NCI-H2196 (cell line): ENCODE results near the gene ITFG2.
"Not testable (repeated sequence)": the region's sequence is repeated elsewhere in the genome, so short reads cannot be mapped to it uniquely, and the experiment has no call there.

Source experiments
- DNase-seq: peaks from one replicate; lab custom pipeline; 2025; ENCODE audit not compliant: unreplicated experiment; lab: John Stamatoyannopoulos, UW

The ITFG2 gene

DNA sequence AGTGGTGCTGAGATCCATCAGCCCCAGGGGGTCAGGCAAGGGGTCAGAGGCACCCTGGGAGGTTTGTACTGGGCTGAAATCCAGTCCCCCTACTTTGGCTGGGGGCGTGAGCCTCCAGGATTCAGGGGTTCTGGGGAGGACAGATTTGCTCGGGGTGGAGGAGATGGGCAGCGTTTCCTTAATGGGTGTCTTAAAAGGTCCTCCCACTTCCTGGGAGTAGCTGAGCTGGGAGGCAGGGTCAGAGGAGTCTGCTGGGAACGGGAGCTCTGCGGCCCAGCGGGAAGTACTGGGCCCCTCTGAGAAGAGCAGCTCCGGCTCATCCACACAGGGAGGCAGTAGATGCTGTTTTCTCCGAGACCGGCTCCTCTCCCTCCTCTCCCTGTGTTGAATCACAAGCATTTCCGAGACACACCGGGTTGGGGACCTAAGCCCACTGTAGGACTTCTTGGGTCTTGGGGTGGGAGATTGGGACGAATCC, 46.5 kb downstream of the ITFG2 start:
- DNase-seq, result no peak

DNA sequence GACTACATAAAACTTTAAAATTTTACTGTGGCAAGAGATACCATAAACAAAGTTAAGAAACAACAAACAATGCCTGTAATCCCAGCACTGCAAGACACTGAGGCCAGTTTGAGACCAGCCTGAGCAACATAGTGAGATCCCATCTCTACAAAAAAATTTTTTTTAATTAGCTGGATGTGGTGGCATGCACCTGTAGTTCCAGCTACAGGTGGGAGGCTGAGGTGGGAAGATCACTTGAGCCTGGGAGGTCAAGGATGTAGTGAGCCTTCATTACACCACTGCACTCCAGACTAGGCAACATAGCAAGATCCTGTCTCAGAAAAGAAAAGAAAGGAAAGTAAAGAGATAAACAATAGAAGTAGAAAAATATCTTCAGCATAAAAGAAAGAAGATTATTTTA, 47.7 kb downstream of the ITFG2 start:
- DNase-seq, result no peak

DNA sequence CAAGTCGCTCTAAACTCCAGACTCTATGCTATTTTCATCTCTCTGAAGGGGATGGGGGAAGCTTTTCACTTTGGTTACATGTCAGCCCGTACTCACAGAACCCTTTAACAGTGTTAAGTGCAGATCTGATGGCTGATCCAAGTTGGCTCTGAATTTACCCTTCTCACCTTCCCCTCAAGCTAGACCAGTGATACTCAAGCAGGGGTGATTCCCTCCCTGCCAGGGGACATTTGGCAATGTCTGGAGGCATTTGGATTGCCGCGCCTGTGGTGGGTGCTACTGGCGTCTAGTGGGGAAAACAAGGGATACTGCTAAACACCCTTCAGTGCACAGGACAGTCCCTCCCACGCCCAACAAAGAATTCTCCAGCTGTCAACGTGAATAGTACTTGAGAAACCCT, 50.4 kb downstream of the ITFG2 start:
- DNase-seq, result no peak

DNA sequence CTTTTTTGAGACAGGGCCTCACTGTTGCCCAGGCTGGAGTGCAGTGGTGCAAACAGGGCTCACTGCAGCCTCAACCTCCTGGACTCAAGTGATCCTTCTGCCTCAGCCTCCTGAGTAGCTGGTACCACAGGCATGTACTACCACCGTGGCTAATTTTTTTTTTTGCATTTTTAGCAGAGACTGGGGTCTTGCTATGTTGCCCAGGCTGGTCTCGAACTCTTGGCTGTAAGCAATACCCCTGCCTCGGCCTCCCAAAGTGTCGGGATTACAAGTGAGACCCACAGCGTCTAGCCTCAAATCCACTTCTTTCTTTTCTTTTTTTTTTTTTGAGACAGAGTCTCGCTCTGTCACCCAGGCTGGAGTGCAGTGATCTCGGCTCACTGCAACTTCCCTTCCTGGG, 50.9 kb downstream of the ITFG2 start:
- not testable (repeated sequence) for DNase-seq

DNA sequence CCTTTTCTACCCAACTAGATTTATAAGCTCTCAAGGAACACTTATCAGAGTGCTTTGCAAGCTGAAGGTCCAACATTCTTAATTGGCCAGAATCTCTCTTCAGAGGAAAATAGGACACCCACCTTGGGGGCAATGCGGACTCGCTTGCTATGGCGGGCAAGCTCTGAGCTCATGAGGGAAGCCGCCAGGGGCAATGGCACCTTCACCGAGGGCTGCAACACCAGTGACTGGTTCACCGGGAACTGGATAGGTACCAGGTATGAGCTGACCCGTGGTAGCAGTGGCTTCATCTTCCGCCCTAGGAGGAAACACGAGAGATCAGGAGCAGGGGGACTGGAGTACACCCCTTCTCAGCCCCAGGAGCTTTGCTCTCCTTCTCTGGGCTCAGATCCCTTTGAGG, 51.7 kb downstream of the ITFG2 start:
- no peak for DNase-seq

DNA sequence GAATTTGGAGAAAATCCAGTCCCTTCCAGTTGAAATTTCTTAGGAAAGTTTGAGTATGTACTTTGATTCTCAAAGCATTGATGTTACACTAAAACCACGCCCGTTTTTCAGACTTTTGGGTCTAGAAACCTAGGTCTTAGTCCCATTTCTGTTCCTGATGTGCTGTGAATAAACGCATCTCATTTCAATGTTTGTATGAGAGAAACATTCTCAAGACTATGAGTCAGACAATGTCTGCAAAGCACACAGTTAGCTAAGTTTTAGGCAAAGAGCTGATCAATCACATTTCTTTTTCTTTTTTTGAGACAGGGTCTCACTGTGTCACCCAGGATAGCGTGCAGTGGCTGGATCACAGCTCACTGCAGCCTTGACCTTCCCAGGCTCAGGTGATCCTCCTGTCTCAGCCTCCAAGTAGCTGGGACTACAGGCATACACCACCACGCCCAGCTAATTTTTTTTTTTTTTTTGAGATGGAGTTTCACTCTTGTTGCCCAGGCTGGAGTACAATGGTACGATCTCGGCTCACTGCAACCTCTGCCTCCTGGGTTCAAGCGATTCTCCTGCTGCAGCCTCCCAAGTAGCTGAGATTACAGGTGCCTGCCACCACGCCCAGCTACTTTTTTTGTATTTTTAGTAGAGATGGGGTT, 56.6 kb downstream of the ITFG2 start:
- not testable (repeated sequence) for DNase-seq
